ENCODE results near the gene MYL10. TPM values are rescaled to one million over a fixed set of nuclear protein-coding genes. Genes with fewer than 3 reads are reported as not detected.

The MYL10 gene
- not detected for polyA plus RNA-seq

DNA sequence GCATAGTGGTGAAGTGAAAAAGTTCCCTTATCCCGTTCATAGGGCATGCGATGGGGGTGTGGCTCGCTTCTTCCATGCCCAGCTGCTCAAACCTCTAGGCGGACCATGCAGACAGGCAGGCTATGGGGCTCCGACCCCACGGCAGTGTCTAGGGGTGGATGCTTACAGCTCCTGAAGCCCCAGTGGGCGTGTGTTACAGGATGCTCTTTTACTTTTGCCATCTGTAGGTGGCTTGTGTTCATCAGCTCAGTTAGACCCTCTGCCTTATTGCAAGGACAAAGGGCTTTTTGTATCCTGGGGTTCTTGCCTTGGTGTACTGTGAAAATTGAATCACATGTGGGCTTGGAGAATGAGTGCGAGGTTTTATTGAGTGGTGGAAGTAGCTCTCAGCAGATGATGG lies at the start of gene MYL10:
Gene MYL10, minus strand, starts transcription at position 126 of the 400 bp plus-strand sequence. CDS start 178 bp downstream, outside the sequence.
- no peak within 1 kb of the TSS for H3K27ac ChIP-seq (ENCODE audit: low read depth, low read length)
- 84 to 95% (median 89%) methylated on average over 8 of the region's 8 CpGs for WGBS, 3 donors

DNA sequence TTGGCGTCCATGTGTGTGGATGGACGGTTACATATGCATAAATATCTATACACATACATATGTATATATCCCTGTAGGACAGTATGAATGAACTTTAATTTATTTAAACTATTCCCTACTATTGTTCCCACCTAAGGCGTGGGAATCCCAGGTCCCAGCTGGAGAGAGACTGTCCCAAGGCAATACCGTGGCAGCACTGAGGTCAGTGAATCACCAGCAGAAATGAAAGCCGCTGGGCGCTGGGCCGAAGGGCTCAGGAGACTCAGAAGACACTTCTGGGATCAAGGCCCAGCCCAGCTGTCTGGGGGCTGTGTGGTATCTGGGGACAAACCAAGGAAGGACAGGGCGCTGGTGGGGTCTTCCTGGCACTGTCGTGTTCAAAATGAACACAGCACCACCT lies 49.6 kb upstream of the MYL10 start:
- no peak overlapping the region for H3K27ac ChIP-seq (ENCODE audit: low read depth, low read length)
- 70 to 89% (median 78%) methylated on average over 9 of the region's 9 CpGs for WGBS, 3 donors

DNA sequence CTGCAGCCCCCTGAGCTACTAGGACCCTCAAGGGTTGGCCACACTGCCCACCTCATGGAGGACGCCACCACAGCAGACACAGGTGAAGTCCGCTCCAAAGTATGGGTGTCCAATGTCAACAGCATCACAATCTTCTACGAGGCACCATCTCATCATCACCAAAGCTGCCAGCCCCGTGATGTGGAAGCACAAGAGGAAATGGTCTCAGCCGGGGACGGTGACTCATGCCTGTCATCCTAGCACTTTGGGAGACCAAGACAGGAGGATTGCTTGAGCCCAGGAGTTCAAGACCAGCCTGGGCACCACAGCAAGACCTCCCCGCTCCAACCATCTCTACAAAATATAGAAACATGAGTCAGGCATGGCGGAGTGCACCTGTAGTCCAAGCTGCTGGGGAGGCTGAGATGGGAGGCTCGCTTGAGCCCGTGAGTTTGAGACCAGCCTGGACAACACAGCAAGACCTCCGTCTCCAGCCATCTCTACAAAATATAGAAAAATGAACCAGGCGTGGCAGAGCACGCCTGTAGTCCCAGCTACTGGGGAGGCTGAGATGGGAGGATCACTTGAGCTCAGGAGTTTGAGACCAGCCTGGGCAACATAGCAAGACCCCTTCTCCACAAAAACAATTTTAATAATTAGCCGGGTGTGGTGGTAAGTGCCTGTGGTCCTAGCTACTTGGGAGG lies 48.8 kb upstream of the MYL10 start:
- no peak overlapping the region for H3K27ac ChIP-seq (ENCODE audit: low read depth, low read length)
- 80 to 91% (median 86%) methylated on average over 14 of the region's 14 CpGs for WGBS, 3 donors

DNA sequence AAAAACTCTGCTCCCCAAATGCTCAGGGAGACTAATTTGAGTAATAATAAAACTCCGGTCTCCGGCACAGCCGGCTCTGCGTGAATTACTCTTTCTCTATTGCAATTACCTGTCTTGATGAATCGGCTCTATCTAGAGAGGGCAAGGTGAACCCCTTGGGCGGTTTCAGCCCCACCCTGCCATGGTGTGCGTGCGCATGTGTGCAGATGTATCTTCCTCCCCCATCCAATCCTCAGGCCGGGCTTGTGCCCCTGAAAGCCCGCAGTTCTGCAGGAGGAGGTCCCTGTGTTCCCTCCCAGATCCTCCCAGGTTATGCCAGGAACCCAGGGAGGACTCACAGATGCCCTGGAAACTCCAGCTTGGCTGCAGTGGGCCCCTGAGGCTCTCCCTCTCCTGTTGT lies 48.3 kb upstream of the MYL10 start:
- H3K27ac ChIP-seq (ENCODE audit: low read depth, low read length) = no peak overlapping the region
- WGBS, 3 donors = 48 to 80% (median 79%) methylated on average over 10 of the region's 10 CpGs

DNA sequence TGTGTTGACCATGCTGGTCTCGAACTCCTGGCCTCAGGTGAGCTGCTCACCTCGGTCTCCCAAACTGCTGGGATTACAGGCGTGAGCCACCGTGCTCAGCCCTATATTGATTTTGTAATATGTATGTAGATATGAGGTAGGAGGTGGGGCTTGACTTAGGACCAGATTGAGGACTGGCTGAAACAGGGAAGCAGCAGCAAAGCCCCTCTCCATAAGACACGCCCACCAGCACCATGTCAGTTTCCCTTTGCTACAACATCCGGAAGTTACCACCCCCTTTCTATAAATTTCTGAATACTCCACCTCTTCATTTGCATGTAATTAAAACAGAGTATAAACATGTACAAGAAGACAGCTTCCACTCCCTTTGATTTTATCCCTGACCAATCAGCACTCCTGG lies 47.9 kb upstream of the MYL10 start:
- H3K27ac ChIP-seq (ENCODE audit: low read depth, low read length) = no peak overlapping the region
- whole genome bisulfite sequencing, 3 donors = 57 to 76% (median 72%) methylated on average over 6 of the region's 6 CpGs

DNA sequence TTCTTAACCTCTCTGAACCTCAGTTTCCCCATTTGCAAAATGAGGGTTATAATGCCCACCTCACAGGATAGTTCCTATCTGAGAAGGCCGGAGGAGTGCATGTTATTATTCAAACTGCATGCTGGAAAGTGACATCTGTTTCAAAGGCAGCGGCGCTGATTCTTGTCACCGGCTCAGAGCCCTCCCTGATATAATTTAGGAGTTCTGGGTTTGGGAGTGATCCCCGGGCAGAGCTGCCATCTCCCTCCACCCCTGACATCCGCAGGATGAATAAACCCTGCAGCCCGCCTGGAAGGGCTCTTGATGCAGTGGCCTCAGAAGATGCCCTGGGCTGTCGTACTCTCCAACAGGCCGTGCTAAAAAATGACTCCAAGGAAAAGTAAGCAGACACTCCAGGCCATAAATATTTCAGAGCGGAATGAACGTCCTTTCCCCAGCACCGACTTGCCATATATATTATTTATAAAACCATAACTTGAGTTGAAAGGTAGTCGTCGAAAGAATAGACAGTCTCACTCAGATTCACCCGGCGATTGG lies 47.0 kb upstream of the MYL10 start:
- H3K27ac ChIP-seq (ENCODE audit: low read depth, low read length) = no peak overlapping the region
- WGBS, 3 donors = 87 to 92% (median 87%) methylated on average over 16 of the region's 16 CpGs

DNA sequence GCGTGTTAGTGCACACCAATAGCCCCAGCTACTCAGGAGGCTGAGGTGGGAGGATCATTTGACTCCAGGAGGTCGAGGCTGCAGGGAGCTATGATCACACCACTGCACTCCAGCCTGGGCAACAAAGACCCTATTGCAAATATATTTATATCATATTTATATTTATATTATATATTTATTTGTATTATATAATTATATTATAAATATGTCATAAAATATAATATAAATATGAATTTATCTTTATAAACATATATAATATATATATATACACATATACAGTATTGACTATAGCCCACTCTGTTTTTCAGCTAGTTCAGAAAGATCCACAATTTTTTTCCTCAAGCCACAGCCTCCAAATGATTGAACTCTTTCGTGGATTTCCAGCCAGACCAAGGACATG lies 45.3 kb upstream of the MYL10 start:
- 91 to 96% (median 94%) methylated on average over 3 of the region's 3 CpGs for WGBS, 3 donors
- H3K27ac ChIP-seq (ENCODE audit: low read depth, low read length) = no peak overlapping the region

DNA sequence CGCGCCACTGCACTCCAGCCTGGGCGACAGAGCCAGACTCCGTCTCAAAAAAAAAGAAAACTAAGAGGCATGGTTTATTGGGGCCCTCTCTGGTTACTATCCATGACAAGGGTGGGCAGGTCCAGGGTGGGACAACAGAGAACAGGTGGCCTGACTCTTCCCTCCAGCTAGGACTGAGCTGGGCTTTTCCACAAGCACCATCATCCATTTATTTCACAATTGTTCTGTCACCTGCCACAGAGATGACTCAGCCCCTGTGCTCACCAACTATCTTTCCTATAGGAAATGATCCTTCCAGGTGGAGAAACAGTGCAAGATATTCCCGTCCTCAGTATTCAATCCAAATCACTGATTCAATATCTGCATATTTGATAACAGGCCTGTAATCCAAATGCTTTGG lies 44.9 kb upstream of the MYL10 start:
- no peak overlapping the region for H3K27ac ChIP-seq (ENCODE audit: low read depth, low read length)
- WGBS, 3 donors = 82 to 92% (median 91%) methylated on average over 3 to 5 of the region's 5 CpGs

DNA sequence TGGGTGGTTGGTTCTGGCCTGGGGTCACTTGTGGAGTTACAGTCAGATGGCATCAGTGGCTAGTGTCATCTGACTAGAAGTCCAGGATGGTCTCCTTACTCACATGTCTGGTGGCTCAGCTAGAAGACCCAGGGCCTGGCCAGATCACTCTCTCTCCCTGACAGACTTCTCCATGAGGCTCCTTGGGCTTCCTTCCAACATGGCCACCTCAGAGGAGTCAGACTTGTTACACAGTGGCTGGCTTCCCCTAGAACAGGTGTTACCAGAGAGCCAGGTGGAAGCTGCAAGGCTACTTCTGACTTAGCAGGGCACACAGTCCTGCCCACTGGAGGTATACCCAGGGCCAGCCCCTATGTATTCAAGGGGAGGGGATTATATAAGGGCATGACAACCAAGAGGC lies 44.2 kb upstream of the MYL10 start:
- no peak overlapping the region for H3K27ac ChIP-seq (ENCODE audit: low read depth, low read length)

DNA sequence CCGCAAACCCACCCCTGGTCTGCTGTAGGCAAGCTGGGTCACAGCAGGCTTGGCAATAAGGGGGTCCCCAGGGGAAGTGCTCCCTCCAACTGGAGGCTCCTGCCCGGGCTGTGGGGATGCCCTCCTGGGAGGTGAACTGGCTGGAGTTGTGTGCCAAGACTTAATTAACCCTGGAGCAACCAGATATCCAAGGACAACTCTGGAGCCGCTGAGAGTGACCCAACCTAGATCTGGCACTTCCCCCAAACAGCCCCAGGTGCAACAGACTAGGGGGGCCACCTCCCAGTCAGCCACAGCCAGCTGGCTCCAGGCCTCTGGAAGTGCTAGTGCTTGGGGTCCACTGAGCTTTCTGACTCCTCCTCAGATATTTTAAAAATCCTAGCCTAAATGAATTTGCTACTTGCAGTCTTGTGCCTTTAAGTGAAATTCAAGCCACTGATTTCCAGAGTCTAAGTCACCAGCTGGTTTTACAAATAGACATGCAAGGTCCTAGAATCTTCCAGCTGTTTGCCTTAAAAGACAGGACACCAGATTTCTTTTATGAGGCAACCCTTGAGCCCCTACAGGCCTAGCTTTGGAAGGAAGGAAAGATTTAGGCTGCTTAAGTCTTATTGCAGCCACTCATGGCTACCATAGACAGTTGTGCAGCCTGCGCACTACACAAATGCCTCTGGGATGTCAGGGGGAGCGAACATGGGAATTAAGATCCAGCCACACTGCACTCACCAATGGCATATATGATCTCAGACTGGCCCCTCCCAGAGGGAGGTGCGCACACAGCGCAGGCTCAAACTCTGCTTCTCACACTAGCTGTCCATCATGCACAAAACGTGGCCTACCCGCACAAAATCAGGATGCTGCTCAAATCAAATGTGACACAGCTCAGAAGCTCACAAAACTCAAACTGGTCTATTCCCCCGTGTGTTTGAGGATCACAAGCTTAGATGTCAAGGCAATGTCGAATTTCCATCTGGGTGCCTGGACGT lies 42.6 kb upstream of the MYL10 start:
- WGBS, 3 donors = 74 to 77% (median 75%) methylated on average over 12 of the region's 12 CpGs
- H3K27ac ChIP-seq (ENCODE audit: low read depth, low read length) = no peak overlapping the region

DNA sequence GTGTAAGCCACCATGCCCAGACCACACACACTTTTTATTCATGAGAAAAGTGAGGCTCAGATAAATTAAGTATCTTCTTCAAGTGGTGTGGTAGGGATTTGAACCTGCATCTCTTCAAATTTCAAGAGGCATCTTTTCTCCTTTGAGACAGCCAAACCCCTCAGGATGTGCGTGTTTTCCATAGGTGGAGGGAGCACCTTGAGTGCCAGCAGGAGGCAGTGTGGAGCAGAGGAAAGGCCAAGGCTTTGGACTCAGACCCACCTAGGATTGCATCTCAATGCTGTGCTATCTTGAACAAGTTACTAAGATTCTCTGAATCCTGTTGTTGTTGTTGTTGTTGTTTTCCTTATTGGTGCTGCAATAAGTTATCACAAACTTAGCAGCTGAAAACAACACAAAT lies 40.2 kb upstream of the MYL10 start:
- H3K27ac ChIP-seq (ENCODE audit: low read depth, low read length) = no peak overlapping the region
- WGBS, 3 donors = 79 to 95% (median 93%) methylated on average over 1 of the region's 1 CpG

DNA sequence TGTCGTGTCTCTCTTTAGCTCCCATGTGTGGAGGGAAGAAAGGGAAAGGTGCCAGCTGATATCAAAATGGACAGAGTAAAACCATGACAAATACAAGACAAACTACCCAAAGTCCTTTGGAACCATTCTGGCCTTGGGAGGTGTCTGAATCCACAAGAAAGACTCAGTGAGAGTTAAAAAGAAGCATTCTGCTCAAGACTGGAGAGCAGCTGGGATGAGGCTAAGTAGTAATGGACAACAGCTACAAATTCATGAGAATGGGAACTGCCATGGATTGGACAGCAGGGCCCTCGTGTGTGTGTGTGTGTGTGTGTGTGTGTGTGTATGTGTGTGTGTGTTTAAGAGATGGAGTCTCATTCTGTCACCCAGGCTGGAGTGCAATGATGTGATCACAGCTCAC lies 39.6 kb upstream of the MYL10 start:
- no peak overlapping the region for H3K27ac ChIP-seq (ENCODE audit: low read depth, low read length)
- 86 to 98% (median 95%) methylated on average over 2 of the region's 2 CpGs for WGBS, 3 donors

DNA sequence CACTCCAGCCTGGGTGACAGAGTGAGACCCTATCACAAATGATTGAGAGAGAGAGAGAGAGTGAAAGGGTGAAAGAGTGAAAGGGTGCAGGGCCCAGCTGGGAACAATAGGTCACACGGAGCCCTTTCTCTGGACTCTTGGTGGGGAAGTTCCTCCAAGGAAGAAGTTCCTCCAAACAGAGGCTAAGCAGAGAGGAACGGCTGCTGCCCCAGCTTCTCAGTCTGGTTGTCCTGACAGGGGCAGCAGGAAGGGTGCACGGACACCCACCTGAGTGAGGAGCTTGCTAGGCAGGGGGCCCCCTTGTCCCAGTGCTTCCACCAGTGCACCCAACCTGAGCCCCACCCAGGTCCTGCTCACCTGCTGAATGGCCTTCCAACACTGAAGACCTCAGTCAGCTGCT lies 38.8 kb upstream of the MYL10 start:
- H3K27ac ChIP-seq (ENCODE audit: low read depth, low read length) = no peak overlapping the region
- WGBS, 3 donors = 46 to 53% (median 52%) methylated on average over 3 of the region's 3 CpGs

DNA sequence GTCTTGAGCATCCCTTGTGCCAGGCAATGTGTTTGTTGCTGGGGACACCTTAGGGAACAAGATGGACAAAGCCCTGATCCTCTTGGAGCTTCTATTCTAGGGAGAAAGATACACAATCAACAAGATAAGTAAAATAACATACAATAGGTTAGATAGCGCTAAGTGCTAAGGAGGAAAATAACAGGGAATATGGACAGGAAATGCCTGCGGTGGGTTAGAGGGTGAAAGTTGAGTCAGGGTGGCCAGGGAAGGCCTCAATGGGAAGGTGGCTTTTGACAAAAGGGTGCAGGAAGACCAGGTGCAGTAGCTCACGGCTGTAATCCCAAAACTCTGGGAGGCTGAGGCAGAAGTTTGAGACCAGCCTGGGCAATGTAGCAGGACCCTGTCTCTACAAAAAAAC lies 38.3 kb upstream of the MYL10 start:
- H3K27ac ChIP-seq (ENCODE audit: low read depth, low read length) = no peak overlapping the region
- 72 to 83% (median 82%) methylated on average over 3 of the region's 3 CpGs for WGBS, 3 donors

DNA sequence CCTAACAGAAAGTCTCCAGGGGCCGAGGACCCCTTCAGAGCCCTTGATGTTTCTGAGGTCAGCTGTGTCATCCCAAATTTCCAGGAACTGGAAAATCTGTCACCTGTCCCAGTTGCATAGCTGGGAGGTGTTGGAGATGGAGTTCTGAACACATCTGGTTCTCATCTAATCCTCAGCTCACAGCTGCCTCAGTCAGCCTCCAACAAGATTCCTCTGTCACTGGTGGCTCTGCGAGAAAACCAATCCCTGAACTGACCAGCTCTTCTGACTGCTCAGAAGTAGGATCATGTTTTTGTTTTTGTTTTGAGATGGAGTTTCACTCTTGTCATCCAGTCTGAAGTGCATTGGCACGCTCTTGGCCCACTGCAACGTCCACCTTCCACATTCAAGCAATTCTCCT lies 37.6 kb upstream of the MYL10 start:
- 75 to 91% (median 85%) methylated on average over 4 of the region's 4 CpGs for WGBS, 3 donors
- H3K27ac ChIP-seq (ENCODE audit: low read depth, low read length) = no peak overlapping the region

DNA sequence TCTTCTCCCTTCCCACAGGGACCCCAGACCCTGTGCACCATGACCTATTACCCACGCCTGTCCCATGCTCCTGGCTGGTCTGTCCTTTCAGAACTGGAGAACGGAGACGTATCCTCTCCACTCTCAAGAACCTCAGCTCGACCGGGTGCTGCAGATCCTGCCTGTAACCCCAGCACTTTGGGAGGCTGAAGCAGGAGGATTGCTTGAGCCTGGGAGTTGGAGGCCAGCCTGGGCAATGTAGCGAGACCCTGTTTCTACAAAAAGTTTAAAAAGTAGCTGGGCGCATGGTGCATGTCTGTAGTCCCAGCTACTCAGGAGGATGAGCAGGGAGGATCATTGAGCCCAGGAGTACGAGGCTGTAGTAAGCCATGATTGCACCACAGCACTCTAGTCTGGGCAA lies 37.2 kb upstream of the MYL10 start:
- H3K27ac ChIP-seq (ENCODE audit: low read depth, low read length) = no peak overlapping the region
- 80 to 93% (median 83%) methylated on average over 8 of the region's 8 CpGs for WGBS, 3 donors

DNA sequence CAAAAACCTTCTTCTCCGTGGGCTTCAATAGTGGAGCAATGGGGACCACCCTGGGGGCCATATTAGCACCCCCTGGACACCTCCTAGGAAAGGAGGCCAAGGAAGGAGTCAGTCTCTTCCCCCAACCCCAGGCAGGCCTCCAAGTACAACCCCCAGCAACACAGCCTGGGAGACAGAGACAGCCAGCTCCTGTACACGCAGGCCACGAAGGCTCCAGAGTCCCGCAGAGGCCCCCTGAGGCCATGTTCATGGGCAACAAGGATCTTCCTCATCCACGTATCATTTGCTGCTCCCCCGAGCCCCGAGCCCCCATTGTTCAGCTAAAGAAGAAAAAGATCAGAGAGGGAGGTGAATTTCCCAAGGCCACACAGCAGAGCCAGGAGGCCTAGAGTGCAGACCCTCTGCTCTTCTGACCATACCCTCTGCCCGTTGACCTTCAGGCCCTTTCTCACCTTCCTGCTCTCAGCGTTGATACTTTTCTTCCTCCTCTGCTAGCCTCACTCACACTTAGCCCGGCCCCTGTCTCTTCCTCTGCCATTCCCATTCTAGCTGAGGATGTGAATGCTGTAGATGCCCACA lies 35.9 kb upstream of the MYL10 start:
- H3K27ac ChIP-seq (ENCODE audit: low read depth, low read length) = no peak overlapping the region
- WGBS, 3 donors = 70 to 77% (median 71%) methylated on average over 10 of the region's 10 CpGs

DNA sequence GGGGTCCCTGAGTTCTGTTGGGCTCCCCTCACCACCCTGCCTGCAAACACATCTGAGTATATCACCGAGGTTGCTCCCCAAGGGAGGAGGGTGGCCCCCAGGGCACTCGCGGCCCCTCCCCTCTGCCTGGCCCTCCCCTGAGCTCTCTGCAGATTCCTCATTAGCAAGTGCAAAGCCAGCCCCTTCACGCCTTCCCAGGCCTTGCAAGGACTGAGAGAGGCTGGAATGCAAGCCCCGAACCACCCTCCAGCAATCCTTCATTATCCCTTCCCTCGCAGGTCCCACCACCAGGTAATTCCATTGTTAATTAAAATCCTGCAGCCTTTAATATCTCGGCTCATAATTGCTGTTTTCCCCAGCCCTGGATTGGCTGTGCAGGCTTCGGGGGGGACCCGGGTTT lies 35.3 kb upstream of the MYL10 start:
- no peak overlapping the region for H3K27ac ChIP-seq (ENCODE audit: low read depth, low read length)
- 33 to 67% (median 56%) methylated on average over 8 to 9 of the region's 9 CpGs for WGBS, 3 donors

DNA sequence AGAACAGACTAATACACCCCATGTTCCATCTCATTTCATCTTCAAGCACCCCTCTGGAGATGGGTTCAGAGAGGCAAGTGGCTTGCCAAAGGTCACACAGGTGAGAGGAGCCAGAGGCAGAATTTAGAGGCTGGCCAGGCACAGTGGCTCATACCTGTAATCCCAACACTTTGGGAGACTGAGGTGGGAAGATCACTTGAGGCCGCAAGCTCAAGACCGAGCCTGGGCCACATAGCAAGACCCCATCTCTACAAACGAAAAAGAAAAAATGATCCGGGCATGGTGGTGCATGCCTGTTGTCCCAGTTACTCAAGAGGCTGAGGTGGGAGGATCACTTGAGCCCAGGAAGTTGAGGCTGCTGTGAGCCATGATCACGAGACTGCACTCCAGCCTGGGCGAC lies 34.7 kb upstream of the MYL10 start:
- no peak overlapping the region for H3K27ac ChIP-seq (ENCODE audit: low read depth, low read length)
- 88 to 95% (median 95%) methylated on average over 6 of the region's 6 CpGs for WGBS, 3 donors

Measured in adipose tissue (tissue), 3 donors.